Measurements from ENCODE around the gene OR13A1. TPM values are rescaled to one million over a fixed set of nuclear protein-coding genes. Genes with fewer than 3 reads are reported as not detected.
"Not testable (repeated sequence)": the region's sequence is repeated elsewhere in the genome, so short reads cannot be mapped to it uniquely, and the experiment has no call there.

Gene OR13A1
- total RNA-seq, 1 donor from 2014 or later = 0.09 TPM

- Mint-ChIP-seq H3K4me3 (no peak overlapping the region), H3K9me3 (peaks cover under 1% of the 10 kb centered on the region), H3K36me3 (ENCODE audit: low read depth) (no peaks in the 10 kb centered on the region), H3K4me1 (peaks cover 26% of the 10 kb centered on the region), H3K27me3 (ENCODE audit: low read depth) (peaks cover 3% of the 10 kb centered on the region), H3K27ac (ENCODE audit: unreplicated experiment) (no peak overlapping the region)
- no peak for DNase-seq (ENCODE audit: low read depth, low spot score)
- TF ChIP-seq CTCF (conservative IDR thresholded peaks at IDR 0.05) = no peak
Observed at GRCh38 chr10:45280113-45280760, 35.2 kb downstream of the OR13A1 start.

GRCh38 chr10:45279682-45280081 lies 35.7 kb downstream of the OR13A1 start:
- Mint-ChIP-seq H3K27me3 (ENCODE audit: low read depth) (peaks cover 3% of the 10 kb centered on the region), H3K9me3 (peaks cover 3% of the 10 kb centered on the region), H3K27ac (ENCODE audit: unreplicated experiment) (no peak overlapping the region), H3K36me3 (ENCODE audit: low read depth) (no peaks in the 10 kb centered on the region), H3K4me1 (peaks cover 26% of the 10 kb centered on the region), H3K4me3 (no peak overlapping the region)
- no peak for DNase-seq (ENCODE audit: low read depth, low spot score)
- no peak for TF ChIP-seq CTCF (conservative IDR thresholded peaks at IDR 0.05)

- Mint-ChIP-seq H3K27ac (ENCODE audit: unreplicated experiment) (peak overlapping the region; percentile 4), H3K36me3 (ENCODE audit: low read depth) (no peaks in the 10 kb centered on the region), H3K9me3 (peaks cover 5% of the 10 kb centered on the region), H3K27me3 (ENCODE audit: low read depth) (peaks cover 3% of the 10 kb centered on the region), H3K4me1 (peaks cover 26% of the 10 kb centered on the region), H3K4me3 (no peak overlapping the region)
- no peak for TF ChIP-seq CTCF (conservative IDR thresholded peaks at IDR 0.05)
- DNase-seq (ENCODE audit: low read depth, low spot score) = no peak
Observed at GRCh38 chr10:45278860-45279498, 36.4 kb downstream of the OR13A1 start.

GRCh38 chr10:45276146-45276545 lies 39.3 kb downstream of the OR13A1 start:
- H3K36me3 Mint-ChIP-seq (ENCODE audit: low read depth); H3K27ac Mint-ChIP-seq (ENCODE audit: unreplicated experiment); H3K27me3 Mint-ChIP-seq (ENCODE audit: low read depth); H3K9me3 Mint-ChIP-seq; H3K4me3 Mint-ChIP-seq; DNase-seq (ENCODE audit: low read depth, low spot score): not testable (repeated sequence)
- peaks cover 26% of the 10 kb centered on the region for H3K4me1 Mint-ChIP-seq

GRCh38 chr10:45274364-45274763 lies 41.0 kb downstream of the OR13A1 start:
- Mint-ChIP-seq H3K27ac (ENCODE audit: unreplicated experiment) (no peak overlapping the region), H3K27me3 (ENCODE audit: low read depth) (peaks cover 13% of the 10 kb centered on the region), H3K36me3 (ENCODE audit: low read depth) (no peaks in the 10 kb centered on the region), H3K4me3 (no peak overlapping the region), H3K4me1 (peaks cover 8% of the 10 kb centered on the region), H3K9me3 (peaks cover 7% of the 10 kb centered on the region)
- no peak for TF ChIP-seq CTCF (conservative IDR thresholded peaks at IDR 0.05)
- DNase-seq (ENCODE audit: low read depth, low spot score) = no peak

GRCh38 chr10:45267777-45268176 lies 47.6 kb downstream of the OR13A1 start:
- H3K4me1 Mint-ChIP-seq; H3K36me3 Mint-ChIP-seq (ENCODE audit: low read depth); H3K9me3 Mint-ChIP-seq; H3K4me3 Mint-ChIP-seq; H3K27ac Mint-ChIP-seq (ENCODE audit: unreplicated experiment); DNase-seq (ENCODE audit: low read depth, low spot score): not testable (repeated sequence)
- peaks cover 57% of the 10 kb centered on the region for H3K27me3 Mint-ChIP-seq (ENCODE audit: low read depth)
